Mucosa of descending colon (tissue), 3 donors: ENCODE measurements around the gene AHCYL2. TPM values are rescaled to one million over a fixed set of nuclear protein-coding genes. Genes with fewer than 3 reads are reported as not detected.

Source experiments
- ATAC-seq: fragments of 200-7000 bp; cut with Tn5 transposase; one replicate; pipeline ENCODE4 v1.9.1; 2020; ENCODE audit warnings: mild to moderate bottlenecking, moderate library complexity
- DNase-seq, 3 donors: peaks; one replicate each; pipeline ENCODE4 v3.0.0-alpha.2; 2020
- H3K36me3 ChIP-seq: fragments of 200-600 bp; one replicate; pipeline ENCODE4 v1.8.0; 2021; ENCODE audit warnings: low read depth, mild to moderate bottlenecking
- H3K4me1 ChIP-seq: fragments of 200-600 bp; one replicate; pipeline ENCODE4 v1.8.0; 2021; ENCODE audit warnings: low read depth, mild to moderate bottlenecking
- H3K4me3 ChIP-seq: fragments of 200-600 bp; one replicate; pipeline ENCODE4 v1.8.0; 2021; ENCODE audit warnings: mild to moderate bottlenecking
- H3K9me3 ChIP-seq: fragments of 200-600 bp; one replicate; pipeline ENCODE4 v1.8.0; 2021; ENCODE audit warnings: mild to moderate bottlenecking
- intact Hi-C, 2 donors: fragments of 100-400 bp; cut with DNase I in 1 of 2; cut with micrococcal nuclease in 1 of 2; formaldehyde crosslinking; loops; one replicate each; pipeline versions ENCODE4 v1.11.0 to v1.11.1; 2022; cut with DNase I, micrococcal nuclease
- total RNA-seq, 3 donors: library from RNA; stranded (reverse); fragmentation: NEBNext Ultra II Directional in 2 of 3; extraction: Animal tissue kit (Norgen Biotek cat#: 25700) in 2 of 3; gene quantifications; one replicate each; pipeline versions ENCODE4 v1.2.1 to v1.2.4, GENCODE V29; 2021 to 2023
- TF ChIP-seq, protein P1 (sequence below): fragments of 200-600 bp; IDR thresholded peaks from one replicate; pipeline ENCODE4 v1.8.0; 2022; ENCODE audit warnings: antibody characterized with exemption, mild to moderate bottlenecking
- donor health status: DM: no; HTN: no; CAD: no; lungs with moderate emphysema.
- donor health status: DM: no; HTN: no; CAD: no.
- donor health status: DM: no; HTN: yes; CAD: no.

Gene AHCYL2
- total RNA-seq, 3 donors from 2014 or later: 215 to 717 (median 467) TPM

- TF ChIP-seq, protein P1, sequence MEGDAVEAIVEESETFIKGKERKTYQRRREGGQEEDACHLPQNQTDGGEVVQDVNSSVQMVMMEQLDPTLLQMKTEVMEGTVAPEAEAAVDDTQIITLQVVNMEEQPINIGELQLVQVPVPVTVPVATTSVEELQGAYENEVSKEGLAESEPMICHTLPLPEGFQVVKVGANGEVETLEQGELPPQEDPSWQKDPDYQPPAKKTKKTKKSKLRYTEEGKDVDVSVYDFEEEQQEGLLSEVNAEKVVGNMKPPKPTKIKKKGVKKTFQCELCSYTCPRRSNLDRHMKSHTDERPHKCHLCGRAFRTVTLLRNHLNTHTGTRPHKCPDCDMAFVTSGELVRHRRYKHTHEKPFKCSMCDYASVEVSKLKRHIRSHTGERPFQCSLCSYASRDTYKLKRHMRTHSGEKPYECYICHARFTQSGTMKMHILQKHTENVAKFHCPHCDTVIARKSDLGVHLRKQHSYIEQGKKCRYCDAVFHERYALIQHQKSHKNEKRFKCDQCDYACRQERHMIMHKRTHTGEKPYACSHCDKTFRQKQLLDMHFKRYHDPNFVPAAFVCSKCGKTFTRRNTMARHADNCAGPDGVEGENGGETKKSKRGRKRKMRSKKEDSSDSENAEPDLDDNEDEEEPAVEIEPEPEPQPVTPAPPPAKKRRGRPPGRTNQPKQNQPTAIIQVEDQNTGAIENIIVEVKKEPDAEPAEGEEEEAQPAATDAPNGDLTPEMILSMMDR: no peak
- Histone ChIP-seq H3K4me3 (no peak overlapping the region), H3K36me3 (no peaks in the 10 kb centered on the region), H3K4me1 (peaks cover under 1% of the 10 kb centered on the region), H3K9me3 (no peaks in the 10 kb centered on the region)
- intact Hi-C loops: no loop called here
- ATAC-seq (no peak), DNase-seq (no peak)
These were observed 129.8 kb downstream of the AHCYL2 start for GRCh38 chr7:129354428-129355157.

GRCh38 chr7:129356176-129356575, 131.3 kb downstream of the AHCYL2 start:
- no peak for DNase-seq
- TF ChIP-seq, protein P1: no peak
- H3K4me3 ChIP-seq: no peak overlapping the region
- no peaks in the 10 kb centered on the region for H3K9me3 ChIP-seq
- intact Hi-C loops: no loop called here
- peaks cover 15% of the 10 kb centered on the region for H3K4me1 ChIP-seq
- no peaks in the 10 kb centered on the region for H3K36me3 ChIP-seq
- ATAC-seq: no peak

DNA sequence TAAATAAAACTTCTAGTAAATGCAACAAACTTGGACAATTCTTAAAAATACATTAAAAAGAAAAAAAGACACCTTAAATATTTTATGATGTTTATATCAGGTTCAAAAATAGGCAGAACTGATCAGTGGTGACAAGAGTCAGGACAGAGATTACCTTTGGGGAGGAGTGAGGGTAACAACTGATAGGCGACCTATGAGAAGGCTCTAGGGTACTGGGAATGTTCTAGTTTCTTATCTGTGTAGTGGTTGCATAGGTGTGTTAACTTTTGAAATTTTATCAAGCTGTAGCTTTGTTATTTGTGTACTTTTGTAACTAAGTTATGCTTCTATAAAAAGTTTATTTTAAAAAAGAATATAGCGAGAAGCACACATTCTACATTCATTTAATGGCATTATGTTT, 134.3 kb downstream of the AHCYL2 start:
- TF ChIP-seq, protein P1: no peak
- DNase-seq (no peak), ATAC-seq (peak; percentile 59)
- Histone ChIP-seq H3K4me3 (no peak overlapping the region), H3K9me3 (no peaks in the 10 kb centered on the region), H3K4me1 (peaks cover 35% of the 10 kb centered on the region), H3K36me3 (no peaks in the 10 kb centered on the region)
- intact Hi-C loops: no loop called here

GRCh38 chr7:129359638-129360037, 134.8 kb downstream of the AHCYL2 start:
- ATAC-seq (peak; percentile 62), DNase-seq (no peak)
- peaks cover 36% of the 10 kb centered on the region for H3K4me1 ChIP-seq
- intact Hi-C loops: no loop called here
- no peak overlapping the region for H3K4me3 ChIP-seq
- H3K9me3 ChIP-seq: no peaks in the 10 kb centered on the region
- H3K36me3 ChIP-seq: no peaks in the 10 kb centered on the region
- TF ChIP-seq, protein P1: no peak

GRCh38 chr7:129361771-129362170, 136.9 kb downstream of the AHCYL2 start:
- ATAC-seq: no peak
- TF ChIP-seq, protein P1: no peak
- intact Hi-C loops: no loop called here

GRCh38 chr7:129362496-129362895, 137.7 kb downstream of the AHCYL2 start:
- peaks cover 50% of the 10 kb centered on the region for H3K4me1 ChIP-seq
- ATAC-seq (peak; percentile 88), DNase-seq (no peak)
- intact Hi-C loops: no loop called here
- H3K9me3 ChIP-seq: no peaks in the 10 kb centered on the region
- TF ChIP-seq, protein P1: no peak
- H3K36me3 ChIP-seq: no peaks in the 10 kb centered on the region
- no peak overlapping the region for H3K4me3 ChIP-seq

More at GRCh38 chr7:129361771-129362170, 136.9 kb downstream of the AHCYL2 start:
- peaks cover 43% of the 10 kb centered on the region for H3K4me1 ChIP-seq
- H3K4me3 ChIP-seq: no peak overlapping the region
- no peaks in the 10 kb centered on the region for H3K36me3 ChIP-seq
- DNase-seq: no peak
- no peaks in the 10 kb centered on the region for H3K9me3 ChIP-seq
